Esophagus mucosa (tissue), 1 donor: ENCODE results near the gene CDK4. TPM values are rescaled to one million over a fixed set of nuclear protein-coding genes. Genes with fewer than 3 reads are reported as not detected.

Experiments
- ATAC-seq: fragments of 200-7000 bp; cut with Tn5 transposase; one replicate; pipeline ENCODE4 v1.9.1; 2020
- total RNA-seq: library from RNA; stranded (reverse); gene quantifications from one replicate; pipeline ENCODE4 v1.2.4, GENCODE V29; 2023
- donor health status: DM: yes; HTN: yes; CAD: no.

The CDK4 gene
- total RNA-seq, 1 donor from 2014 or later, result 62.3 TPM

GRCh38 chr12:57737467-57738460 is 14.3 kb downstream of the CDK4 start:
- ATAC-seq, result no peak

GRCh38 chr12:57736741-57737466 is 15.2 kb downstream of the CDK4 start:
- ATAC-seq, result no peak

- ATAC-seq, result no peak
Observed at GRCh38 chr12:57735952-57736740, 16.0 kb downstream of the CDK4 start.

GRCh38 chr12:57735198-57735855 is 16.8 kb downstream of the CDK4 start:
- no peak for ATAC-seq

GRCh38 chr12:57734591-57734990 is 17.5 kb downstream of the CDK4 start:
- no peak for ATAC-seq

- no peak for ATAC-seq
Observed at GRCh38 chr12:57733928-57734327, 18.2 kb downstream of the CDK4 start.

- ATAC-seq, result no peak
Observed at GRCh38 chr12:57732726-57733593, 19.1 kb downstream of the CDK4 start.

GRCh38 chr12:57732270-57732669 is 19.8 kb downstream of the CDK4 start:
- ATAC-seq, result no peak

- ATAC-seq, result no peak
Observed at GRCh38 chr12:57731411-57732080, 20.6 kb downstream of the CDK4 start.

- no peak for ATAC-seq
Observed at GRCh38 chr12:57730336-57731067, 21.6 kb downstream of the CDK4 start.

- no peak for ATAC-seq
Observed at GRCh38 chr12:57729321-57729844, 22.7 kb downstream of the CDK4 start.

- ATAC-seq, result no peak
Observed at GRCh38 chr12:57727758-57728395, 24.2 kb downstream of the CDK4 start.

GRCh38 chr12:57726884-57727757 is 25.0 kb downstream of the CDK4 start:
- peak; percentile 27 for ATAC-seq

- peak; percentile 86 for ATAC-seq
Observed at GRCh38 chr12:57726151-57726883, 25.8 kb downstream of the CDK4 start.

GRCh38 chr12:57725851-57726150 is 26.3 kb downstream of the CDK4 start:
- ATAC-seq, result no peak

GRCh38 chr12:57724936-57725740 is 27.0 kb downstream of the CDK4 start:
- no peak for ATAC-seq
